NCI-H128 (cell line): ENCODE data around the gene TAOK1.

Experiments used
- DNase-seq: peaks from one replicate; lab custom pipeline; 2025; ENCODE audit not compliant: unreplicated experiment; lab: John Stamatoyannopoulos, UW

The TAOK1 gene

DNA sequence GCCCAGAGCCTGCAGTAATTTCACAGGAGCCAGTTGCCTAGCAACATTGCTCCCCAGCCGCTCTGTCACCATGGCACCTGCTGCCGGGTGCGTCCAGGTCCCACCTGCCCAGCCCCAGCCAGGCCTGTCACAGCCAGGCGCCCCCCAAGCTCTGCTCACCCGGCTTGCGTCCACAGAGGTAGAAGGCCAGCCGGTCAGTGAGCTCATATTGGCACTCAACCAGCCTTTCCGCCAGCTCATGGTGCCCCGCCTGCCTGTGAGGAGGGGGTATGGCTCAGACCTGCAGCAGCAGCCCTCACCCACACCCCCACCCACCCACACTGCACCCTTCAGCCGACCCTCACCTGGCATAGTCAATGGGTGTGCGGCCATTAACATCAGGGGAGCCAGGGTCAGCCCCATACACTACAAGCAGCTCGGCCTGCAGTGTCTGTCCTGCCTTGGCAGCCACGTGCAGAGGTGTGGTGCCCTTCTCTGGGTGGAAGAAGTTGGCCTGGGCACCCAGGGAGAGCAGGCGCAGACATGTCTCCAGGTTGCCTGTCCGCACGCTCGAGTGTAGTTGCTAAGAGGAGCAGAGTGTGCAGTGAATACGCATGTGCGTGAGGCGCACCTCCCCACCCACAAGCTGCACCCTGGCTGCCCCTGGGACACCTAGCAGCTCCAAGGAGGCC is 191.6 kb downstream of the TAOK1 start:
- no peak for DNase-seq

DNA sequence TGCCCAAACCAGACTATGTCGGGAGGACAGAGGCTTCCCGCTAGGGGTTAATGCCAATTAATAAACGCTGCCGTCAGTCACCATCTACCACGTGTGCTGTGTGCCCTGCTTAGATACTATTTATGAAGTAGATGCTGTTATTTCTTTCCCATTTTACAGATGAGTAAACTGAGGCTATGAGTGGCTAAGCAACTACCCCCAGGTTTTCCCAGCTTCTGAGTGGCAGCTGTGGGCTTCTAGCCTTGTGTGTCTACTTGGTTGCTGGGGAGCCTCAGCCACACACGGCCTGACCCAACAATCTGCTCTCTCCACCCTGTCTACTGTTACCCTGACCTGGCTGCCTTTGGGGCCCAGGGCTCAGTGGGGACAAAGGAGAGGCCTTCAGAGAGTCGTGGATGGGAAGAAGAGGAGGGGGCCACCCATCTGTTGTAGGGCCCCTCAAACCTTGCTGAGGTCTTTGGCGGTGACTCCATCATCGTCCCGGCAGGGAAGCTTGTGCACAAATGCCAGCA is 192.1 kb downstream of the TAOK1 start:
- no peak for DNase-seq

DNA sequence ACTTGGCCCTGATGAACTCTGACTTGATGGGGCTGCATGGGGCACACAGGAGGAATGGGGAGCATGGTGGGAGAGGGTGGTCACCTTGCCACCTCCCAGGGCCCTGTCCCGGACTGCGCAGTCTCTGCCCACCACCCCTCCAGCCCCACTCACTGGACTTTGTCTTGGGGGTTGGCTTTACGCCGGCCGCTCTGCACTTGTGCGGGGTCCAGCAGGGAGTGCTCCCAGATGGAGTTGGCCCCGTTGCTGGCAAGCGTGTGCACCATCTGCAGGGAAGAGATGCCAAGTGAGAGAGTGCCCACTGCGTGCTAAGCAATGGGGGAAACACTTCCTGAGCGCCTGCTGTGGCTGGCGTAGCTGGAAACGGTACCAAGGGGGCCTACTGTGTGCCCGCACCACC is 192.6 kb downstream of the TAOK1 start:
- no peak for DNase-seq

DNA sequence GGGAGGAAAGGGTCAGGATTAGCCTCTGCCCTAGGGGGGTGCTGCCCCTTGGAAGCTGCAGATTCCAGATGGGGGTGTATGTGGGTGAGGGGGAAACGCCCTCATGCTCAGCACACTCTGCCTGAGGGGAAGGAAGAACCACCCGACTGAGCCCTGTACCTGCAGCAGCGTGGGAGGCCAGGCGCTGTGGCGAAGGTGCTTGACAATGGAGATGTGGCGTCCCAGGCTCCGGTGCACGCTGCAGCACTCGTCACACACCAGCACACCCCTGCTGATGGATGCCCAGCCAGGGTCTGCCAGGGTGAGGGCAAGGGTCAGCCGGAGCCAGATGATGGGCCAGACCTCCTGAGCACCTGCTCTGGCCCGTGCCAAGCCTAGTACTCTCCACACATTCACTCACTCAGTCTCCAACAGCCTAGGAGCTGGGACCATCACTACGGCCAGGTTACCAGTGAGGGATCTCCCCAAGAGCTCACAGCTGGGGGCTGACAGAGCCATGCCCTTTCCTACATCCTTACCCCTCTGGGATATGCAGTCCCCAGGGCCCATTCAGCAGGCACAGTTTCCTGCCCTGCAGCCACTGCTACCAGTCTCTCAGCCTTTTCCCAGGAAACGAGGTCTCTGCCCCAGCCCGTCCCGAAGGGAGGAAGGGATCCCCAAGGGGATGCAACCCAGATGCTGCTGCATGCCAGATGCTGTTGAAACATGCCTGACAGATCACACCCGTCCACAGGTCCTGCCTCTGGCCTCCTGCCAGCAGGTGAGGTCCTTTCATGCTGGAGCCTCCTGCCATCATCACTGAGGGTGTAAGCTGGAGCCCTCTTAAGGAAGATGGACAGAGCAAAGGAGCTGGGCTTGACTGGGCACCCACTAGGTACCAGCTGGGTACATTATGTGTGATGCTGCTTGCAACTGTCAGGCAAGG is 193.4 kb downstream of the TAOK1 start:
- no peak for DNase-seq

DNA sequence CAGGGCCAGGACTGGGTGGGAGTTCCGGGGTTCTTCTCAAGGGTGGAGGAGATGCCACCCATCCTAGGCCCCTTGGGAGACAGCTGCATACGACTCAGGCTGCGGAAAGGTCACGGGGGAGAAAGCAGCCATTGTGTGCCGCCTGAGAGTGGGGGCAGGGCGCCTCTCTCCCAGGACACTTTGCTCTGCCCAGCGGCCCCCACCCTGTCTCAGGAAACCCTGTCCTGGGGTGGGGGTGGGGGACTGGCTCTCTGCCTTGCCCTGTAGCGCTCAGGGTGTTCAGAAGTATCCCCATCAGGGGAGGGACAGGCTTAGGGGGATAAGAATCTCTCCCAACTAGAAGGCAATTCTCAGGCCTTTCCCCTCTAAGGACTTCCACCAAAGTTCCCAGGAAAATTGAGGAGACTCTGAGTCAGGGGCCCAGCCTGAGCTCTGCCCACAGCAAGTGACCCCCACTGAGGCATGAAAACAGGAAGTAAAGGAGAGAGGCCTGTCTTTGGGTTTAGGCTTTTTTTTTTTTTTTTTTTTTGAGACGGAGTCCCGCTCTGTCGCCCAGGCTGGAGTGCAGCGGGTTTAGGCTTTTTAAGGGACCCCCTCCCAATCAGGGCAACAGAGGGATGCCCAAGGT is 194.4 kb downstream of the TAOK1 start:
- no peak for DNase-seq

DNA sequence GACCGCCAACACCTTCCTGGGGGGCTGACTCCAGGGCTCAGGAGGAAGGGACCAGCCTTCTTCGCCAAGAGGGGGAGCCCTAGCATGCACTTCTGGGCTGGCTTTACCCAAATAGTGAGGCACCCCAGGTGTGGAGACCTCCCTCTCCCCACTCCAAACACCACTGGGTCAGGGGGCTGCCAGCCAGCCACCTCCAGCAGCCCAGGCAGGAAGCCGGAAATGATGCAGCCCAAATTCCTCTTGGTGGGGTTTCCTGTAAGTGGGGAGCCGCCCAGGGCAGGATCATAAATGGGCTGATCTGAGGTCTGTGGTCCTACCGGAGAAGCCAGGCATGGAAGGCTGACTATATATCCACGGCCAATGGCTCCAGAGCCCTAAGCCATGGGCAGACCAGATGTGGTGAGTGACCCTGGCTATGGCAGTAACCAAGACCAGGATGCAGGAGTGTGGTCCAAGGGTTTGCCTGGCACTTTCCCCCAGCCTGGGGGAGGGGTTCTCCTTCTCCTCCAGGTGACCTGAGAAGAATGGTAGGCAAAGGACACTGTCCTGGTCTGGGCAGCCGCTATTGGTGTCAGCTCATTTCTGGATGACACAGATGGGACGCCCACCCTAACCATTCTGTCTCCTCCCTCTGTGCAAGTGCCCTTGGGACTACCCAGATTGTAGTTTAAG is 195.1 kb downstream of the TAOK1 start:
- no peak for DNase-seq

DNA sequence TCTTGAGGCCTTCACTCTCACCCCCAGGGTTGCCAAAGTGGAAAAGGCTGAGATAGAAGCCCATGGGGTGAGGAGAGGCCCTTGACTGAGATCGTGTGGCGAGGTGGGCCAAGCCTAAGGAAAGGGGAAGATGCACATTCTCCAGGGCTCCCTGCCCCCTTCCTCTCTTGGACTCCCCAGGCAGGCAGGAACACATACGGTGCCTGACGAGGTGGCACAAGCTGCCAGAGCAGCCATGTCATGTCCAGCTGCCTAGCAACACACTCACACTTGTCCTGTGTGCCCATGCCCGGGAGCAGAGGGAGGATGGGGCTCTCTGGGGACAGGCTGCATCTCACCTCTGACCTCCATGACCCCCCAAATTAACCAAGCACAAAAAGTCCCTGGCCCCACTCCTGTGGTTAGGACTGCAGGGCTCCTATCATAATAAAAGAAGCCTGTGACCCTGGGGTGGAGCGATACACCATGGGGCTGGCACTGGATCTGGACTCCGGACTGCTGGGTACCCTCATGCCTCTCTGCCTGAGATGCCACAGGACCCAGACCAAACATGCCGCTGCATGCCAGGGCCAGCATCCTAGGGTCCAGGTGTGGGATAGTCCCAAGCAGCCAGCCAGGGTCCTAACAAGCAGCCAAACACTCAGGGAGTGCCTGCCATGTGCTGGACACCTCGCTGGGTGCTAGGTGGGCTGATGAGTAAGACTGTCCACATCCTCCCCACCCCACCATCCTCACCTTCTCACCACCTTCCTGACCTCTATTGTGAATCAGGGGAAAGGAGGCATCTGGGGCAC is 196.7 kb downstream of the TAOK1 start:
- DNase-seq: no peak

DNA sequence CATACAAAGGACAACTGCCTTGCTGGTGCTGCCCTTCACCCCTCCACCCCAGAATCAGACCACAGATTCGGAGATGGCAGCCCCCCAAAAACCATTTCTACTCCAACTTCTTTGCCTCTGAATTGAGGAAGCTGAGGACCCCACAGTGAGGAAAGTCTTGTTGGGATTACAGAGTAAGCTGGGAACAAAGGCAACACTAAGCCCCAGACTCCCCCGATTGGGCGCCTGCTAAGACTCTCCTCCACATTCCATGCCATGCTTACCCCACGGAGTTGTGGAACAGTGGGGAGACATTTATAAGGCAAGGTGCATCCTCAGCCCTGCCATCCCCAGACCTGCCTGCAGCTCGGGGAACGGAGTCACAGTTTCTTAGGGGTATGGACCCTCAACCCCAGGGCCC is 197.4 kb downstream of the TAOK1 start:
- no peak for DNase-seq

DNA sequence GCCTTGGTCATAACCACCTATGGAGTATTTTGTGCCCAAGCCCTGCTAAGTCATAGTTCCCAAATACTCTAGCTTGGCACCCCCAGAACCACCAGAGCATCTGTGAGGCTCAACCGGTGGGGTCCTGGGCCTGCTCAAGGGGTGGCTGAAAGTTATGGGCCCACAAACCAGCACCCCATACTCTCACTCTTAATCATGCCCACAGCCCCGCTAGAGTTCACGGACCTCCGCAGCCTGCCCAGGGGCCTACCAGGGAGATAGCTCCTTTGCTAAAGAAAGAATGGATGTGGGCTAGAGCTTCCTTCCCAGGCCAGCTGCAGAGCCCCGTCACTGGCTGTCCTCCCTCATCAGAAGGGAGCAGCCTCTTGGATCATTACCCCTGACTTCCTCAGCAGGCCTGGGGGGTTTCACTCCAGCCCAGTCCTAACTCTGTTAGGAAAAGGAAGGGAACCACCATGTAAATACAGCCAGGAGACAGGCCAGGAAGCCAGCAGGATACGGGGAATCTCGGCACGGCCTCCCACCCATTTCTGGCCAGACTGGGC is 197.9 kb downstream of the TAOK1 start:
- no peak for DNase-seq

DNA sequence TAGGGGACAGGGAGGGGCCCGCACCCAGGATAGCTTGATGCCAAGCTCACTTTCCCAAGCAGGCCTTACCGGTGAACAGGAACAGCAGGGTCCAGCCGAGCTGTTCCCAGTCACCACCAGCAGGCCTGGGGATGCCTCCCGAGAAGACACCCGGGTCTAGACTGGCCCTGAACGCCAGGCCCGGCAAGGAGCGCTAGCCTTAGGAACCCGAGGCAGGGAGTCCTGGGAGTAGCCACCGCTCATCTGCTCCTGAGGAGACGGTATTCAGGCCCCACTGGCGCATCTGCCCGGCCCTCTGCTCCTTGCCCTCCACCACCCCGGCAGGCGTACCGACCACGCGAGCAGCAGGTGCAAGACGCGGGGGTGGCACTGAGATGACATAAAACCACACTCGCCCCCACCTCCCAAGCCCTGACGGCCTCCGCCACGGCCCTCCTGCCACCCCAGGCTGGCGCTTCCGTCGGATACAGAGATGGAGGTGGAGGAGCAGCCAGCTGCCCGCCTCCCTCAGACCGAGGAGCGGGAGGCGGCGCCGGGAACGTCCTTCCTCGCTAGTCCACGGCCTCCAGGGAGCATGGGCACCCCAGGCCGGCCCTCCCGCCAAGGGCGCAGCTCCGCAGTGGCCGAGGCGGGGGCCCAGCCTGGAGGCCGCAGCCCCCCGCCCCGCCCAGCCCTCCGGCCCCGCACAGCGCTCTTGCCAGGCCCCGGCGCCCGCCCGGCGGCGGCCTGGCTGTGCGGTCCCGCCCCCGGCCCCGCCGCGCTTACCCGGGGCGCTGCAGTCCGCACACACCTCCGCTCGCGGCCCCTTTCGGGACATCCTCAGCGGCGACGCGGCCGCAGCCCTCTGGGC is 198.6 kb downstream of the TAOK1 start:
- DNase-seq: no peak

DNA sequence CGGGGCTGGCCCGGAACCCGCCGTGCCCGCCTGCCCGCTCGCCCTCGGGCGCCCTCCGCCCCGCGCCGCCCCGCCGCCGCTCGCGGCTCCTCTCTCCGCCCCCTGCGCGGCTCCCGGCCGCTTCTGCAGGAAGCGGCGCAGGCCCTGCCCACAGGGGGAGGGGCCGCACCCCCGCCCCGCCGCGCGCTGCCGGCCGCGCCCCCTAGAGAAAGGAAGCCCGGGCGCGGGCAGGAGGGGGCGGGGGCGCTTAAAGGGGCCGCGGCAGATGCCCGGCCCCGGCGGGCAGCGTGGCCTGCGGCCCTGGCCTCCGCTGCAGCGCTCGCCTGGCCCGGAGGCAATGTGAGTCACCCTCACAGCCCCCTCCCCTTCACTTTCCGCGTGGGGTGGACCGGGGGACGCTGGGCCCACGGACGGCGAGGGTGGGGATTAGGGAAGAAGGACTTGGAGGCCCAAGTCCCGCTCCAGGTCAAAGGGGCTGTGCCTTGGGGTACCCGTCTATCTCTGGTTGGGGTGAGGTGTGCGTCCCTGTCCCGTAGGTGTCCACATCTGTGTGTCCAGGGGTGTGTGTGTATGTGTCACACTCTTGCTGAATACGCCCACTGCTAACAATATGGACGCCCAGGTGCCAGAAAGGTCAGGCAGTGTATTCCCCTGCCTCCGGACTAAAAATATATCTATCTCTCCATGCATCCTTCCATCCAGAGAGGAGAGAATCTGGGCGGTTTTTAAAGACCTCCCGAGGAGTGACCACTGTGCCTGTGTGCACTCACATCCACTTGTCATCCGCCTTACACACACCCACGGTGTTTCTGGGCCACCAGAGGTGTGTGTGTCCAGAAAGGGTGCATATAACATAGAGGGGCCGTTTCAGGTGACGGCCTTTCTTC is 199.6 kb downstream of the TAOK1 start, which contains the start of gene GIT1:
Gene GIT1, minus strand, starts transcription at position 125 of the 887 bp plus-strand sequence. CDS start 270 bp downstream, outside the sequence.
- peak; percentile 38 for DNase-seq

DNA sequence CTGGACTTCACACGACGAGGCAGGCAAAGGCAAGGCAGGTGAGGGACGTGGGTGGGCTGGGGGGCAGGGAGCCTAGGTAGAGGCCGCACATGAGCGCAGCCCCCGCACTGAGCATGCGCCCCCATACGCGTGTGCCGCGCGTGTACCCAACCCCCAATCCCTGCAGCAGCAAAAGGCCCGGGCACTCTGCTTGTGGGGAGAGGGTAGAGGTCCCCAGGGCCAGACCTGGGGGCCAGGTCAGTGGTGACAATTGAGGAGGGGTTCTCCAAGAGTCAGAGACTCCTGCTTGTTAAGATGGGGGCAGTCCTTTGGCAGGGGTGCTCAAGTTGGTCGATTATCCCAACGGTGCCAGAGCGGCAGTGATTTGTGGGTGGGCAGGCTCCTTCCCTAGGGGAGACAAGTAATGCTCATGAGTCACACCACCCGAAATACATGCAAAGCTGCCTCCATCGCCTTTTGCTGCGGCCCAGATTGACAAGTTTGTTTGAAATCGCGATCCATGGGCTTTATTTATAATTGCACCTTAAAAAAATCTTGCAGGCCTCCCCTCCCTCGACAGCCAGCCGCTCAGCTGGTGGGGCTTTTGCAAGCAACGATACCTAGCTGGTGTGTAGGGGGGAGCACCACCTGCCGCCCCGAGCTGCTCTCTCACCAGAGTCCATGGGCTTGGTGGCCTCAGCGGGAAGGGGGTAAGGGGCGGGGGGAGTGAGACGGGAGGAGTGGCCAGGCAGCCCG is 200.4 kb downstream of the TAOK1 start:
- no peak for DNase-seq

DNA sequence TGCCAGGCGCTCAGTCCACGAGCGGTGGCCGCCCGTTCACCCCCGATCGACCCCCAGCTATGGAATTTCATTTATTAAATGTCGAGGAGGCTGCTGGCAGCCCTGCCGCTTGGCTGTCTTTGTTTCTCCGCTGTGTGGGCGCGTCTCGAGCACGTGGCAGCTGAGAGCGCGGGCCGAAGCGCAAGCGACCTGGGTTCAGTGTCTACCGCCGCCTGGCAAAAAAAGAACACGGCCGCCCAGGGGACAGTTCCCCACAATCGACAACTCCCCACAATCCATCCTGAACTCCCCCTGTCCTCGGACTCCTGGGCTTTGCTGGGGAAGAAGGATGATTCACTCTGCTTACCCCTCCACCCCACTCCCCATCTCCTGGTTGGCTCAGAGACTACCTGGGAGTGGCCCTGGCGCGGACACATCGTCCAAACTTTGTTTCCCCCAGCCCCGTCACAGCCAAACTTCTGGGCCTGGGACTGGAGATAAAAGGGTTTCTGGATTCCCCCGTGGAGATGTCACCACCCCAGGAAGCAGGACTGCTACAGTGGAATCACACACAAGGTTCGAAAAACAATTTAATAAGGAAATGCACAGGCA is 201.1 kb downstream of the TAOK1 start:
- DNase-seq: no peak

DNA sequence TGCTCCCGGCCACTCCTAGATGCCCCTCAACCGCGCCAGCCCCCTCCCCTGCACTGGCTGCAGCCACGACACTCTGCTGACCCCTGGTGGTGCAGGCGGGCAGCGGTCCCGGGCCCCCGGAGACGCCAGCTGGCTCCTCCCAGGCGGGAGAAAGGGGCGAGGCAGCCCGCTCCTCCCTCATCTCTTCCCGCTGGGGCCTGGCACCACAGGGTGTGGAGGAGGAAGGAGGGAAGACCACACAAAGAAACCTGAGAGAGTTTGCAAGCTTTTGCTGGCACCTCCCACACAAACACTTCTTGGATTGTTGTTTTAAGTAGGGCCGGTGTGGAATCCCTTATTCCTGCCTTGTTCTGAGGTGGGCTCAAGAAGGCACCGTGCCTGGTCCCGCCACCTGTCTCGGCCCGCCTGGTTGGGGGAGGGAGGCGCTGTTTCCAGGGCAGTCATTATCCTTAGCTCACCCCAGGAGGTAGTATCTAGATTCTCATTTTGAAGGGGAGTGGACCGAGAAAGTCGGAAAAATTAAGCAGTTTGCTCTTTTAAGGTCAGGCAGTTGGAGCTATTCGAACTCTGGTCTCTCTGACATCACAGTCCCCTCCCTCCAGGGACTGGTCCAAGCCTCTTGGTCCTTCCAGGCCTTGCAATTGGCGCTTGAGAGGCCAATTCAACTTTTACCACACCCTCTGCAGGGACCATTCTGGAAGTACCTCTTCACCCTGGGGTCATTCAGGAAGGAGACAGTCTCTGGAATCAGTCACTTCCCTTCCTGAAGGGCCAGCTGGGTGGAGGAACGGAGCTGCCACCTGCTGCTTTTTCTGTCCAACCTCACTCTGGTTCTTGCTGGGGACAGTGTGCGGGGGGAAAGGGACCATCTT is 201.8 kb downstream of the TAOK1 start:
- peak; percentile 67 for DNase-seq

DNA sequence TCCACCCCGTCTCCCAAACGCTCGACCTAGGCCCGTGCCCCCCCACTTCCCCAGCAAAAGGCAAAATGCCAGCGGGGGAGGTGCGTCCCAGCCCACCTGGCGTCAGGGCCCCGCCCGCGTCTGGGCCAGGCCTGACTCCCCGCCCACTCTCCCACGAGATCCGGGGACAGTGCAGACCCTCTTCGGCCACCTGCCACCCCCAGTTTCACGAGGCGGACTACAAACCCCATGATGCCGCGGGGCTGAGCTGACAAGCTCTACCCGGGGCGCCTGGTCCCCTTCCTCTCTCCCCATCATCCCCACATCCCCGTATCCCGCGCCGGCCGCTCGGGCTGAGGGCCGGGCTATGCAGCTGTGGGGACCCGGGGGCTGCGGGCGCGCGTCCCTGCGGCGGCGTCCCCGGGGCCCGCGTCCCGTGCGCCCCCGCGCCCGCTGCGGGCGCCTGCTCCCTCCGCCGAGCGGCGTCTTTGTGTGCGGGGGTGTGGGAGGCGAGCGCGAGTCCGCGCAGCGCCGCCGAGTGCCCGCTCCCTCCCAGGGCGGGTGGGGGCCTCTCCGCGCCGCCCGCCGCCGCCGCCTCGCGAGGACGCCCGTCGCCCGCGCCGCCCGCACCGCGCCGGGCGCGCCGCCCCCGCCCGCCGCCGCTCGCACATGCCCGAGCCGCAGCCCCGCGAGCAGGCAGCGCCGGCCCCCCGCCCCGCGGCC is 202.8 kb downstream of the TAOK1 start, which contains the start of gene ANKRD13B:
Gene ANKRD13B, plus strand, starts transcription at position 283 of the 702 bp plus-strand sequence. CDS start 490 bp downstream, outside the sequence.
- peak; percentile 50 for DNase-seq
